SKM-1 (cell line): ENCODE measurements around the gene AGBL1.

Source experiments
- DNase-seq: peaks from one replicate; lab custom pipeline; 2025; ENCODE audit not compliant: unreplicated experiment; lab: John Stamatoyannopoulos, UW

Gene AGBL1

DNA sequence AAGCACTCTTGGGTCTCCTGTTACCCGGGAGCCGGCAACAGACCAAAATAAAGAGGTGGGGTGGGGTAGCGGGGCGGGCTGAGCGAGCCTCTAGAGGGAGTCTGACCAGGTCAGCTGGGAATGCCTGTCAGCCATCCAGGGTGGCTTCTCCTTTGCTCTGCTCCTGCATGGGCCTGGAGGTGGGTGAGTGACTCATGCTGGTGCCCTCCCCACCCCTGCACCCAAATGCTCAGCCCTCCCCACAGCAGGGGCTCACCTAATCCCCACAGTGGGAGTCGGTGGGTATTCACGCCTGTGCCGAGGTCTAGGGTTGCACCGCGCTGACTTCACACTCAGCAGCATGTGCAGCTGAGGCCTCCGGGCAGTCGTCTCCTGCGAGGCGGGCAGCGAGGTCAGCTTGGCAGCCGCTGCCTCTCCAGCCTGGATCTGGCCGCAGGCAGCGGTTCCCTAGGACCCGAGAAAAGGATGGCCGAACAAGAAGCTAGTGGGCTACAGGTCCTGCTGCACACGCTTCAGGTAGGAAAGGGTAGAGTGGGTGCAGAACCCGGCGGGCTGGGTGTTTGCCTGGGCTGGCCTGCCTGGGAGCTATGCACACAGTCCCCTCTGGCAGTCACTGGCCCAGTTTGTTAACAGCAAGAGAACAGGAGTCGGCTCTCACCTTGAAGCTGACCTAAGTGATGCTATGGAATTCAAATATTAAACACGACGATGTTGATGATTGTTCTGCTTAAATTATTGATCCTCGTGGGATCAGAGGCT, at the start of gene AGBL1:
Gene AGBL1 (plus strand): TSS at position 364 of the 759 bp plus-strand sequence.
- DNase-seq, result no peak

DNA sequence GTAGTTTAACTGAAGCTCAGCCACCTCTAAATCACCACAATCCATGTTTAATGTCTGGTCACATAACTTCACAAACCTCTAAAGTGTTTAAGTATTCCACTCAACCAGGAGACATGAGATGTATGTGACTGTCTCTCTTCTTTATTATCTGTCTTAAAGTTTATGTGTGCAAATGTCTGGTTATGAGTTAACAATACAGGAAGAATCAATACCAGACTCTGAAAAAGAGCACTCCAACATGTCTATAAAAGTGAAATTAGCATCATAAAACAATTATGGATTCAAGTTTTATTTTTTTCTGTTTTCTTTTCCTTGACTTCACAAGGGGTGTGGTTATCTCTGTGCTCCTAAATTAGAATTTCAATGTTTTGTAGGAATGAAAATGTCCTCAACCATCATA, 44.8 kb upstream of the AGBL1 start:
- no peak for DNase-seq

DNA sequence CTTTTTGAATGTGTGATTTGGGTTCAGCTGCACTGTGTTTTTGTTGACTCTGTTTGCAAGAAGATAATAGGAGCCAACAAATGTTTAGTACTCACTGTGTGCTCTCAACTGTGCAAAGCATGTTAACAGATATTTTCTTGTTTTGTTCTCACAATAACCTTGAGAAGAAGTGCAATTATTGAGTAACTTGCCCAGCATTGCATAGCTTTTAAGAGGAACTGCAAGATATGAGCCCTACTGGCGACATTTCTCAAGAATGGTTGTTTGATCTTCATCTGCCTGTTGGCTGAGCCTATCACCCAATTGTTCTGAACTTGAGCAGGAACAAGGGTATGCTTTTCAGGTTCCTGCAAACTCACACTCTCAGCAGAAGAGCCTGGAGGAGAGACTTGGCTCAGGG, 43.4 kb upstream of the AGBL1 start:
- peak; percentile 78 for DNase-seq

DNA sequence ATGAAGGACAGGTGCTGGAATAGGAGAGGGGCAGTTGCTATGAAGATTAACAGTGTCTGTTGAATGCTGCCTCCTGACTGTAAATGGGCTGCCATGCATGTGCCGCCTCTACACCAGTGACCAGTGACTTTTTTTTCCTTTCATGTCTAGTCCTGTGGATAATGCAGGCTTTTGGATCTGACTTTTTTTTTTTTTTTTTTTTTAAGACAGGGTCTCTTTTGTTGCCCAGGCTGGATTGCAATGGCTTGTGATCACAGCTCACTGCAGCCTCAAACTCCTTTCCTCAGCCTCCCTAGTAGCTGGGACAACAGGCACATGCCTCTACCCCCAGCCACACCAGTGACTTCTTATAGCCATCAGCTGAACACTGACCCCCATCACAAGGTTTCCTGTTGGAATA, 41.2 kb upstream of the AGBL1 start:
- no peak for DNase-seq

DNA sequence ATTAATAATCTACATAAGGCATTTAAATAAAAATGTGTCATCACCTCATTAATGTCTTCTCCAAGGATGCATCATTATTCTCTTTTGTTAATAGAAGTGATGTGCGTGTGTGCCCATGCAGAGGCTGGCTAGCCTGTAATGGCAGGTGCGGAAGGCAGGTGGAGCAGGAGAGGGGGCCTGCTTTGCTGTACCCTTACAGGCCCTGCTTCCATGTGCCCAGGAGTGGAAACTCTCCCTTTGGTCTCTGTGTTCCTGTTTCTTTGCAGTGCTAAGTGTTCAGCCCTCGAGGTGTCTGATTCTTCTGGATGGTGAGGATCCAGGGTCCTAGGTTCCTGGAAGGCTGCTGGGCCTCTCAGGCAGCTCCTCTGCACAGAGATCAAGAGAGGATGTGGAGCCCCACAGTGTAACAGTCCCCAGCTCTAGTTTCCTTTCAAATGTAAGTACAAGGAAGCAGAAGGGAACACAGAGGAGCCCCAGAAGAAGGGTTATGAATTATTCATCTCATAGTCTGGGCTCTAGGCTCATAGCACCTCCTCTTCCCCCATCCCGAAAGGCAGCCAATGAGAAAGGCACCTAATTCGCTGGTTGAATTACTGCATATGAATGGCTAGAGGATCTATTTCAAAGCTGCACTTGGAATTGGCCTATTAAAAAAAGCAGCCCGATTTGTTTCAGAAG, 39.2 kb upstream of the AGBL1 start:
- DNase-seq, result no peak

DNA sequence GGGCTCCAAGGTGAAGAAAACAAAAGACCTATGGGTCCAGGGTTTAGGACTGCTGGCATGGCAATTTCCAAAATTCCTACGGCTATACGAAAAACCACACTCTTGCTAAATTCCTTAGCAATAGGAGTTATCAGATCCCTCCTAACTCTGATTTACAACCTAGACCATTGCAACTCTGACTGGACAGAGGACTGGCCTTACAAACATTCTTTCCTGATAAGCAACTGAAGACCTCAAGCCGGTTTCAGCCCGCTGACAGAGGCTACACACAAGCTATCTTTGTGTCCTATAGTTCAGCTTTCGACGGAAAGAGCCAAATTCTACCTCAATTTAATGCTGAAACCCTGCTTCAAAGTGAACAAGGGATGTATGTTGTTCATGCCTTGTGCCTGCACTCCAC, 38.3 kb upstream of the AGBL1 start:
- DNase-seq, result no peak

DNA sequence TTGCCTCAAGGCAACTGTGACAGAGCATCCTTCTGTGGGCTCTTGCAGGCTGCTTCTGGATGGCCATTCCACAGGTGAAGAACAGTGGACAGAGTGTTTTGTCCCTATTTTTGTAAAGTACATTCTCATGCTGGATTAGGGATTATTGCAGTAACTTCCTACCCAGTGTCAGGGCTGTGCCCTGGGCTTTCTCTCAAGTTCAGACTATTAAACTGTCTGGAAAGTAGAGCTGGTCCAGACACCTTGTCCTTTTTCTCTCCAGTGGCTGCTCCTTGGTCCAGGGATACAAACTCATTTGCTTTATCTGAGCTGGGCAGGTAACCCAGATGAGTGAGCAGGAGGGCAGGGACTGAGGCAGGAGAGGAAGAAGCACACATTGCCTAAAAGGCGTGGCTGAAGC, 37.4 kb upstream of the AGBL1 start:
- DNase-seq, result no peak

DNA sequence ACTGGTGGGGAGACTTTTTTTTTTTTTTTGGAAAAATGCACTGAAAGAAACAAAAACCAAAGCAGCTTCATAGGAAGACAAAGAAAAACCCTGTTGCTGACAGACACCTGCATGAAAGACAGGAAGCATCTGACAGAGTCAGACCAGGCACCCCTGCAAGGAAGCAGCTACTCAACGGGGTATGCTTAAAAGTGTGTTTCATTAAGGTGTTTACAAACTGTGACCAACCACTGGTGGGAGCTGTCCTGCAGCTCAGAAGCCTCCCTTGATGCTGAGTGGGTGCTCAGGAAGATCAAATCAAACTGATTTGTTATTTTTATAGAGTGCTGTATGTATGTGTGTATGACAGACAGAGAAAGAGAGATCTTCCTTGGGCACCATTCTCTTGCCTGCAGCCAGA, 34.7 kb upstream of the AGBL1 start:
- no peak for DNase-seq

DNA sequence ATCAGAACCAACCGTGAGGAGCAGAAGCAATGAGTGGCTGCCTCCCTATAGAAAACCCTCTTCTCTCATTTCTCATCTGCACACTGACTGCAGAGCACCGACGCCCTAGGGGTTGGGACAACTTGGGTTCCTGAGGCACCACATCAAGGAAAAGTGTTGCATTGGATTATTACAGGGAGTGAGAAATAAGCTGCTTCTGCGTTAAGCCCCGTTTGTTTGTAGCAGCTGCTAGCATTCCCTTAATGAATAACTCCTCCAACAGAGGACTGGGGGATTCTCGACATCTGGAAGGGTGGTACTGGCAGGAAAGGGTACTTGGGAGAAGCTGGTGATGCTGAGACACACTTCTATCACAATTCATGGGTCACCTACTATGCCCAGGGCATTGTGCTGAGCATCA, 25.3 kb upstream of the AGBL1 start:
- DNase-seq, result no peak

DNA sequence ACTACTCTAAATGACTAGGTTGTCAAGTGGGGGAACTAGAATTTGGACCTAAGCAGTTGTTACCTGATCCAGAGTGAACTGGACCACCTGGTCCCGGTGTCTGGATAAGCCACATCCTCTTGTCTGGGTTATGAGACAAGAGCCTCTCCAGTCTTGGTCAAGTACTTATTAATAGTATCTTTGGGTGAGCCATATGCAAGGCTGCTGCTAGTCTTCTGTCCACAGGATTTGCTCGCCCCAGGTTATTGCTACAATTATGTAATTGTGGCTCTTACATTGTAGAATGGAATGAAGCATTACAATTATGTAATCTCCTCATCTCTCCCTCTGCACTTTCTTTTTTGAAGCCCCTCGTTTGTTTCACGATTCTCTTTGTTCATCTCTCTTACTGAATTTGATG, 24.0 kb upstream of the AGBL1 start:
- DNase-seq, result no peak

DNA sequence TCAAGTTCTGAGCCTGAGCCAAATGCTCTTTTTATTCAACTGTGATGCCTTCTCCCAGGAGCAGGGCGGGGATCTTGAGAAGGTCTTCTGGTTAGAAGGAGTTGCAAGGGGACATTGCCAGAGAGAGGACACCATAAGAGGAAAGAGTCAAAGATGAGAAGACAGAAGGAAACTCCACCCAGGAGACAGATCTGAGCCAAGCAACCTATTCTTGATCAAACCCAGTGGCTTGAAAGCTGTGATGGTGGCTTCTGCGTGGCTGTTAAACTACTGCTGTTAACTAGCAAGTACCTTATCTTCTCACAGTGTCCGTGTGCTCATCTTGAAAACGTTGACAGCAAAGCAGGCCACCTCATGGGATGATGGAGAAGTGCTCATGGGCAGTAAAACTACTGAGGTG, 19.8 kb upstream of the AGBL1 start:
- DNase-seq, result no peak

DNA sequence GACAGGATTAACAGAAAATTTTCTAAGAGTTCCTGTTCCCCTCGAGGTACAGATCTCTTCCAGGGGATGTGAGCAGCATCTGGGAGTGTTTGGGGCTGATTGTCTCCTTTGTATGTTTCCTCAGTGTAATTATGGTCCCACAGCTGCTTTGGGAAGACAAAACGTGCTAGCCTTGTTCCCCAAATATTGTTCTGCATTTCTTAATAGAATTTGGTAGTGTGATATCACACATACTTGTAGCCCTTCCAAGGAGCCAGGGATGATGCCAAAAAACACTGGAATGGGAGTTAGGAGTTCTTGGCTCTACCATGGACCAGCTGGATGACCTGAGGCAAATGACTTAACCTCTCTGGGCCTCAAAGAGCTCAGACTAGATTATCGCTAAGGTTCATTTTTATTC, 19.0 kb upstream of the AGBL1 start:
- DNase-seq, result no peak

DNA sequence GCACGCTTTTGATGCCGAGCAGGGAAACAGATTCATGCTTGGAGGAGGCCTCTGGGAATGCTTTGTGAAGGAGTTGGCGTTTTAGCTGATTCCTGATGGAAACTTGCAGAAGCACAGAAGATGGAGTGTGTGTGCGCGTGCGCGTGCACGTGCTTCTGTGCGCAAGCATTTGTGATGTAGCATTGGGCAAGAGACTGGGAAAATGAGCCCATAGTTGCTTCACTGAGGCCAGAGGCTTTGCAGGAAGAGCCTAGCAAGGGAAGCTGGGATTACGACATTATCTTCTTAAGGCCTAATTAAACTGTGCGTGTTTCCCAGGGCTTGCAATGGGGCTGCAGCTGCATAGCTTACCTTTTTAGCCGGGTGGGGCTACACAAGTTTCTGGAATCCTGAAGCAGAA, 18.1 kb upstream of the AGBL1 start:
- DNase-seq, result peak; percentile 85

DNA sequence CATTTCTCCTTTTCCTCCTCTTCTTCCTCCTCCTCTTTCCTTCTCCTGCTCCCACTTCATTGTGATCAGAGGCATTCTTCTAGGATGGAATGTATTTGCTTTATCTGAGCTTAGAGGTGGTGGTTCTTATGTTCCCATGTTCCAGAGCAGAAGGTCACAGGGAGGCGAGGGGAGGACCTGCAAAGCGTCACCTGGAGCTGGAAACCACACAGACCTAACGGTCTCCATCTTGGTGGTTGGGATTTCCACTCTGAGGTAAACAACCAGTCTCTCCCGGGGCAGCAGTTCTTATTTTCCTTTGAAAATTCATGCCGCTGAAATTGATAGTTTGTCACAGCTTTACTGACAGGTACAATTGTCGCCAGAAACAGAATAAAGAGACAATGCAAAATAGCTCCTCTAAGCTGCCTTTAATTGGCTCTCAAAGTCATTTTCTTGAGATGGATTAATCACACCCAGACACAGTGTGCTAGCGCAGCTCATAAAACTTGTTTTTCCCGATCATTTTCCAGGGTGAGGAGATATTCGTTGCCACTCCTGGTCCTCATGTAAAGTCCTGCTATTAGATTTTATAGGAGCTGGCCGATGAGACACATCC, 16.9 kb upstream of the AGBL1 start:
- DNase-seq, result no peak

DNA sequence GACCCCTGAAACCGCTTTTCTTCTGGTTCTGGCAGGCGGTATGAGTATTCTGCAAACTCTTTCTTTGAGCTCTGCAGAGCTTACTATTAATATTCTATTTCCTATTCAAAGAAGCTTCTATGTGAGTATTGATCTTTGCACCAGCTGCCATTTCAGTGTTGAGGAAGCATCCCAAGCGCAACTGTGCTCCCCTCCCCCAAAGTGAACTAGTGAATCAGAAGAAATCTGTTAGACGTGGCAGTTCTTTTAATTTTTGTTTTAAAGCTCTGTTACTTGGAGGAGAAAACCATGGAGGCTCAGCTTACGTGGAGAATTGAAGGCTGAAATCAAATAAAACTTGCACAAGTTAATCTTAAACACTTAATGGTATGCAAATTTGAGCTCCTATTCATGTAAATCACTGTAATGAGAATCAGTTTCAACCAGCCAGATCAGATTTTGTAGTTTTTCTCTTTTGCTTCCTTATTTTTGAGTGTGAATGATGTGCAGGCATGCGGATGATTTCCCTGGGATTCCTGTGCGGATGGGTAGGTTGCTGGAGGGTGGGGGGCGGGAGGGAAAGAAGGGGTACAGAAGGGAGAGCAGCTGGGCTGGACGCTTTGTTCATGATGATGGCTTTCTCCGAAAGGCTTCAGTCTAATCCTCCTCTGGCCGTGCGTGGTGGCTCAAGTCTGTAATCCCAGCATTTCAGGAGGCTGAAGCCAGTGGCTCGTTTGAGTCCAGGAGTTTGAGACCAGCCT, 16.1 kb upstream of the AGBL1 start:
- no peak for DNase-seq

DNA sequence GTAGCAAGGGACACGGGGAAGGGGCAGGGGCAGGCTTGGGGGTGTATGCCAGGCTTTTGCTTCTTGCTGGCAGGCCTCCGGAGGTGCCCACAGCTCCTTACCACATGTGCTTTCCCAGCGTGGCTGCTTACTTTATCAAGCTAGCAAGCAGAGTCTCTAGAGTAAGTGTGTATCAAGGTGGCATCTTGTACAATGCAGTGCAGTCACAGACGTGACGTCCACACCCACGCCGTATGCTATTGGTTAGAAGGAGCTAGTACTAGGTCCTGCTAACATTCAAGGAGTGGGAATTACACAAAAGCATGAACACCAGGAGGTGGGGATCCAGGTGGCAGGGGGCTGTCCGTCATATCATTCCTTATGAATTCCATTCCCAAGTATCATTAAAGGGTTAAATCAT, 15.3 kb upstream of the AGBL1 start:
- DNase-seq, result no peak

DNA sequence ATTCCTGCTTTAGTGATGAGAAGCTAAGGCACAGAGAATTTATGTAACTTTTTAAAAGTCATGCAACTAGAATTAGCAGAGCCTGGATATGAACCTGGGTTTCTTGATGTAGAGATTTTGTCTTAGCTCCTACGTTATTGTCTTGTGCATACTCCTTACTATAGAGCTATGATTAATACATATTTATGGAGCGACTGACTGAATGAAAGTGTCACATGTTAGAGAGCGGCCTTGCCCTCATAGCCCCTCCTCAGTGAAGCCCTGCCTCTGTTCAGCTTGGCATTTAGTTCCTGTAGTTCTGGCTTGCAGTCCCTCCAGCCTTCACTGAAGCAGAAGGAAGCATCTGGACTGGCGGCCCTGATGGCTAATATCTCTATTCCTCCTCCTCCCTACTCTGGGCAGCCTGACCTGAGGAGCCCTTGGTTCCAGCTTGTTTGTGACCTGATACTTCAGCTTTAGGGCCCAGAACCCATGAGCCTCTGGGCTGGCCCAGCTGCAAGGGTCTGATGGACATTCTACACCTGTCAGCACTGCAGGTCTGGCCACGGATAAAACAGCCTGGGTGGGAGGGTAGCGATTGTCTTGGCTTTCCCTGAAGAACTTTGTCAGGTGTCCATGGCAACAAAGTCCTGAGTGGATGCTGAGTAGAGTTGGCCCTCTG, 13.4 kb upstream of the AGBL1 start:
- DNase-seq, result no peak

DNA sequence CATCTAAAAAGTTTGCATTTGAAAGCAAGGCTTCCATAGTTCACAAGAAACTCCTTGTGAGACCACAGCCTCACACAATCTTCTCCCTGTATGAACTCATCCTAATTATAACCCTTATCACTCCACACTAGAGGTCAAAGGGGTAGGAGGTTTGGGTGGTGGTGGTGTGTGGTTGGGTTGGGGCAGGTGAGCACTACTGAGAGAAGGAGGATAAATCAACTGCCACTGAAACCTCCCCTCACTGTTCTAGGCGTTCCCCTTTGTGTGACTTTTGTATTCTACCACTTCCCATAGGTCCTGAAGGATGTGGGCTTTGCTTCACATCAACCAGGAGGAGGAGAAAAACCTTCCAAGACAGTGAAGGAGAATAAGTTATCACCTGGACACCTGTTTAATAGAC, 6.4 kb upstream of the AGBL1 start:
- DNase-seq, result no peak

DNA sequence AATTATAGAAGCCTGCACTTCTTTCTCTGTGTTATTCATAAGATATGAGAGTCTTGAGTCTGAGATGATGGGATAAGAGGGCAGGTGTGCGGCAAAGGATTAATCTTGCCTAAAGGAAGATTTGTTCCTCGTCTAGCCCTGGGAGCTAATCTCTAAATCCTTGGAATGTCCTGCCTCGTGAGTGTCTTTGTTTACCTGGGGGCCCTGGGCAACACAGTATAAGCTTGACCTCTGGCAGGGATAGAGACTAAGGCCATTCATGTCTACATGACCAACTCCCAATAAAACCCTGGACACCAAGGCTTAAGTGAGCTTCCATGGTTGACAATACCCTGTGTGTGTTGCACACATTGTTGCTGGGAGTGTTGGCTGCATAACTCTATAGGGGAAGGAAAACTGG, 3.2 kb upstream of the AGBL1 start:
- no peak for DNase-seq

DNA sequence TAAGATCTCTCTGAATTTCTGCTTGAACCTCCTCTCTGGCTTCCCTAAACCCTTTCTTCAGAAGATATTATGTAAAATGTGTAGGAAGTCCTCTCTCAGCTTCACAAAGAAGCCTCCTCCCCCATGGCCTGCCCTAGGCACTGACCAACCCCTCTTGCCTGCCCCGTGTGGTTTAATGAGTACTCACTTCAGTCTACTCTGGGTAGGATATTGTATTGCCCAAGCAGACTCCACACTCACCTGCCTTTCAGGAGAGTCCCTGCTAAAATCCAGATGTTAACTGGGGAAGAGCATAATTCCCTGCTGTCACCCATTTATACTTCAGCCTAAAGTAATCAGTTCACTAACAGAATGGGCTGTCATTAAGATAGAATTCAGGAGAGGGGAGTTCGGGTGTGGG, 2.6 kb upstream of the AGBL1 start:
- no peak for DNase-seq

DNA sequence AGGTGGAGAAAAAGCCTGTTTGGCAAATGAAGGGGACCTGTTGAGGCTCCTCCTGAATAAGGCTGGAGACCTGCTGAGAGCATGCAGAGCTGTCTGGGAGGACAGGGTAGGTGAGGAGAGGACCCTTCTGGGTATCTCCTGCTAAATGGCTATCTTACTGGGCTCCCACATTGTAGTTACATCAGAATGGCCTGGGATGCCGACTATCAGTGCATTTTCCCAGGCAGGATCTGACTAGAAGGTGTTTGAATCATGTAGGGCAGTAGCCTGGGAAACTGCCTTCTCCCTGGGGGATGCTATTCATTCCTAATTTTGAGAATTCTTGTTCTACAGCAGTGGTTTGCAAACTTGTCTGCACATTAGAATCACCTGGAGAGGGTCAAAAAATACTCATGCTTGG, 631 bp downstream of the AGBL1 start:
- no peak for DNase-seq
